Neural crest cell (in vitro differentiated cells): ENCODE data around the gene AGMAT. TPM values are rescaled to one million over a fixed set of nuclear protein-coding genes. Genes with fewer than 3 reads are reported as not detected.
A peak's percentile ranks its signal among the peaks of the same experiment; 100 is the strongest.

Experiments used
- DNase-seq: peaks from one replicate; pipeline ENCODE4 v3.0.0; 2021; ENCODE audit warnings: low read depth, mixed read lengths, low spot score
- H3K27ac Mint-ChIP-seq: one replicate; pipeline ENCODE4 v1.8.0; 2021; ENCODE audit warnings: mild to moderate bottlenecking, mixed read lengths; ENCODE audit not compliant: unreplicated experiment
- H3K27me3 Mint-ChIP-seq: 2 replicates; pipeline ENCODE4 v1.8.0; 2021; ENCODE audit warnings: low read depth, mild to moderate bottlenecking, mixed read lengths
- H3K36me3 Mint-ChIP-seq: 2 replicates; pipeline ENCODE4 v1.8.0; 2021; ENCODE audit warnings: low read depth, mild to moderate bottlenecking, mixed read lengths
- H3K4me1 Mint-ChIP-seq: 2 replicates; pipeline ENCODE4 v1.8.0; 2021; ENCODE audit warnings: mixed read lengths
- H3K4me3 Mint-ChIP-seq: one replicate; pipeline ENCODE4 v1.8.0; 2021; ENCODE audit warnings: mild to moderate bottlenecking, mixed read lengths
- H3K9me3 Mint-ChIP-seq: 2 replicates; pipeline ENCODE4 v1.8.0; 2021; ENCODE audit warnings: mixed read lengths
- CTCF ChIP-seq: fragments of 200-600 bp; sonication (generic); conservative IDR thresholded peaks from 2 replicates; pipeline ENCODE4 v1.5.0; 2021; ENCODE audit warnings: antibody characterized with exemption, mild to moderate bottlenecking
- total RNA-seq: library from RNA; stranded (reverse); gene quantifications from 2 replicates; pipeline ENCODE4 v1.2.1, GENCODE V29; 2021

Gene AGMAT
- total RNA-seq, 1 donor from 2014 or later = 1.4 TPM

- Mint-ChIP-seq H3K4me1 (no peaks in the 10 kb centered on the region), H3K36me3 (peaks cover 8% of the 10 kb centered on the region), H3K27me3 (no peaks in the 10 kb centered on the region), H3K27ac (no peak overlapping the region), H3K4me3 (no peak overlapping the region), H3K9me3 (no peaks in the 10 kb centered on the region)
- no peak for DNase-seq
- TF ChIP-seq CTCF = no peak
These were observed 46.1 kb downstream of the AGMAT start for GRCh38 chr1:15538771-15539170.

- Mint-ChIP-seq H3K36me3 (peaks cover 4% of the 10 kb centered on the region), H3K4me1 (peaks cover 19% of the 10 kb centered on the region), H3K9me3 (no peaks in the 10 kb centered on the region), H3K27me3 (no peaks in the 10 kb centered on the region), H3K4me3 (no peak overlapping the region), H3K27ac (no peak overlapping the region)
- no peak for TF ChIP-seq CTCF
- no peak for DNase-seq
These were observed 53.2 kb downstream of the AGMAT start for GRCh38 chr1:15531682-15532081.

GRCh38 chr1:15531003-15531402 is 53.8 kb downstream of the AGMAT start:
- TF ChIP-seq CTCF = no peak
- no peak overlapping the region for H3K27ac Mint-ChIP-seq
- no peak for DNase-seq
- no peaks in the 10 kb centered on the region for H3K9me3 Mint-ChIP-seq
- no peaks in the 10 kb centered on the region for H3K27me3 Mint-ChIP-seq
- no peaks in the 10 kb centered on the region for H3K36me3 Mint-ChIP-seq
- H3K4me3 Mint-ChIP-seq = no peak overlapping the region
- H3K4me1 Mint-ChIP-seq = peaks cover 24% of the 10 kb centered on the region

GRCh38 chr1:15526490-15527339 is 58.1 kb downstream of the AGMAT start, which contains the start of gene DNAJC16:
DNAJC16 (plus strand) TSS chr1:15526848; CDS start chr1:15529106, 2,258 bp downstream.
- no peaks in the 10 kb centered on the region for H3K9me3 Mint-ChIP-seq
- H3K36me3 Mint-ChIP-seq = no peaks in the 10 kb centered on the region
- peak within 1 kb of the TSS; percentile 20 for H3K27ac Mint-ChIP-seq
- H3K27me3 Mint-ChIP-seq = no peaks in the 10 kb centered on the region
- TF ChIP-seq CTCF = no peak
- DNase-seq = peak; percentile 97
- peak within 1 kb of the TSS; percentile 91 for H3K4me3 Mint-ChIP-seq
- H3K4me1 Mint-ChIP-seq = peaks cover 48% of the 10 kb centered on the region

GRCh38 chr1:15526021-15526489 is 58.8 kb downstream of the AGMAT start:
- Mint-ChIP-seq H3K9me3 (no peaks in the 10 kb centered on the region), H3K36me3 (no peaks in the 10 kb centered on the region), H3K4me1 (peaks cover 48% of the 10 kb centered on the region), H3K27me3 (no peaks in the 10 kb centered on the region), H3K4me3 (peak overlapping the region; percentile 91), H3K27ac (peak overlapping the region; percentile 0)
- no peak for TF ChIP-seq CTCF
- no peak for DNase-seq
